IPS DF 6.9 (cell line): ENCODE measurements around the gene MAPKAP1.
A peak's percentile ranks its signal among the peaks of the same experiment; 100 is the strongest.
"Not testable (repeated sequence)": the region's sequence is repeated elsewhere in the genome, so short reads cannot be mapped to it uniquely, and the experiment has no call there.

Experiments used
- DNase-seq: peaks from one replicate; pipeline ENCODE4 v3.0.0-alpha.2; 2013; ENCODE audit warnings: low read depth, low spot score
- H3K27ac ChIP-seq: one replicate; pipeline ENCODE4 v1.5.1; 2013; ENCODE audit warnings: low read length, control low read depth
- H3K27me3 ChIP-seq: 2 replicates; pipeline ENCODE4 v1.6.1; 2013; ENCODE audit warnings: mild to moderate bottlenecking, low read length; ENCODE audit not compliant: control insufficient read depth, insufficient read depth
- H3K36me3 ChIP-seq: 2 replicates; pipeline ENCODE4 v1.6.1; 2013; ENCODE audit warnings: low read length; ENCODE audit not compliant: control insufficient read depth, insufficient read depth
- H3K4me1 ChIP-seq: 2 replicates; pipeline ENCODE4 v1.6.1; 2013; ENCODE audit warnings: low read length; ENCODE audit not compliant: control insufficient read depth, insufficient read depth
- H3K4me3 ChIP-seq: 2 replicates; pipeline ENCODE4 v1.5.1; 2013; ENCODE audit warnings: mild to moderate bottlenecking, low read length
- H3K9me3 ChIP-seq: 2 replicates; pipeline ENCODE4 v1.6.1; 2013; ENCODE audit warnings: low read length, inconsistent platforms; ENCODE audit not compliant: control insufficient read depth, insufficient read depth
- WGBS: extraction: QIAGEN DNeasy Blood & Tissue Kit; methylation state at CpG from one replicate; pipeline ENCODE4 v1.1.7; 2013; ENCODE audit warnings: mixed read lengths, missing lambda C conversion rate; ENCODE audit not compliant: insufficient read length, insufficient coverage; 5-methylcytosine and 5-hydroxymethylcytosine counted together

MAPKAP1 gene

DNA sequence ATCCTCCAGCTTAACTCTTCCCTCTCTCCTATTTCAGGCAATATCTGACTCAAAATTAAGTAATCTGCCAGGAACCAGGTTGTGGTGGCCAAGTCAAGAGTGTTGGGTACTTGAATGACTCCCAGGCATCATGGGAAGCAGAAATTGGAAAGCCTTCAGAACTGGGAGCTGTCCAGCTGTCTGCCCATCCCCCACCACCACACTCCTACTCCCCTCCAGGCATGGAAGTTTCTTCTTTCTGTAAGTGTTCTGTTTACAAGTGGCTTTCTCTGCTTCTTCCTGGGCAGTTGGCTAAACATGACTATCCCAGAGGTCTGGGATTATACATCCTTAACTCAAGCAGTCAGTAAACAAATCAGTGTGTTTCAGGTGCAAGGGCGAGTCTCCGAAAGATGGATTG, 25.6 kb upstream of the MAPKAP1 start:
- no CpG with 5 or more reads among the region's 2 CpGs for WGBS
- H3K27ac ChIP-seq = no peak overlapping the region
- no peaks in the 10 kb centered on the region for H3K27me3 ChIP-seq
- no peaks in the 10 kb centered on the region for H3K36me3 ChIP-seq
- no peak overlapping the region for H3K4me3 ChIP-seq
- no peak for DNase-seq
- peaks cover 2% of the 10 kb centered on the region; the same call in 1 of the 2 replicates for H3K4me1 ChIP-seq
- H3K9me3 ChIP-seq = no peaks in the 10 kb centered on the region

DNA sequence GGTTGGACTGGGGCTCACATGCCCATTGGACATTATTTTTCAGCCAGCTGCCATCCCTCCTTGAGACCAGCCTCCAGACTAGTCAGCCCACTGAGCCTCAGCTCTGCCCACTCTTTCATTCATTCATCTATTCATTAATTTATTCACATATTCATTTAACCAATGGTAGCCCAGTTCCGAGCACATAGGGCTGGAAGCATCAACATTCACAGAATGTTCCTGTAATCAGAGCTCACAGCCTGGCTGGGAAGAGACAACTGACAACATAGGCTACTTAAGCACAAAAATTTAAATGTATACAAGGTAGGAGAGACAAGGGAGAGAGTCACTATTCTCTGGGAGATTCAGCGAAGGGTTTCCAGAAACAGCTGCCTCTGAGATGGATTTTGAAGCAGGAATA, 23.2 kb upstream of the MAPKAP1 start:
- DNase-seq = no peak
- no peaks in the 10 kb centered on the region for H3K36me3 ChIP-seq
- H3K4me1 ChIP-seq = peaks cover 2% of the 10 kb centered on the region; the same call in 1 of the 2 replicates
- H3K27me3 ChIP-seq = no peaks in the 10 kb centered on the region
- WGBS = no CpG with 5 or more reads among the region's 2 CpGs
- H3K27ac ChIP-seq = no peak overlapping the region
- no peak overlapping the region for H3K4me3 ChIP-seq
- no peaks in the 10 kb centered on the region for H3K9me3 ChIP-seq

DNA sequence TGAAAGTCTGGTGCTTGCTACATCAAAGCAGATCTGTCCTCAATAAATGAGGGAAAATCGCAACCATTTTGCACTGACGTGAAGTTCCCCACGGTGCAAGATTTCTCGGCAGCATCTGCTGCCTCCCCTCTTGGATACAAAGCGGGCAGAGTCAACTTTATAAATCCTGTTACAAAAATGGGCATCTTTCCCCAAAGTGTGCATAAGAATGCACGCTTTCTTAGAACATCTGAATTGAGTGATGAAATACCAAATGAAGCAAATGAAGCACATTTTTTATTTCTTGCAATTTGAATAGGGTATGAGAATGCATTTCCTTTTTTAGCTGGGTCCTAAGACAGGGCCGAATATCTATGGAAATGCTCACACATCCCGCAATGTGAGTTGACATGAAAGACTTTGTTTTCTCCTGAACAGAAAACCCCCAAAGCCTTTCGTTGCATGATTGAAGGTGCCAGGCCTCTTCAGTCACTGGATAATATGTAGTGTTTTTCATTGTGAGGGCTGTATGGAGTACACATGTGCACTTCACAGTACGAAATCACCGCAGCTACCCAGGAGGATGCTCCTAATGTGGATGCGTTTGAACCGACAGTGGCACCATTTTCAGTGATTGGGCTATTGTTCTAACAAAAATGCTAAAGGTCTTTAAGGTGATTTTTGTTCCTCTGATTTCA, 19.6 kb upstream of the MAPKAP1 start:
- Histone ChIP-seq H3K4me1 (no peaks in the 10 kb centered on the region), H3K9me3 (no peaks in the 10 kb centered on the region), H3K27me3 (no peaks in the 10 kb centered on the region), H3K36me3 (no peaks in the 10 kb centered on the region), H3K4me3 (no peak overlapping the region), H3K27ac (no peak overlapping the region)
- no CpG with 5 or more reads among the region's 13 CpGs for WGBS
- DNase-seq = no peak

DNA sequence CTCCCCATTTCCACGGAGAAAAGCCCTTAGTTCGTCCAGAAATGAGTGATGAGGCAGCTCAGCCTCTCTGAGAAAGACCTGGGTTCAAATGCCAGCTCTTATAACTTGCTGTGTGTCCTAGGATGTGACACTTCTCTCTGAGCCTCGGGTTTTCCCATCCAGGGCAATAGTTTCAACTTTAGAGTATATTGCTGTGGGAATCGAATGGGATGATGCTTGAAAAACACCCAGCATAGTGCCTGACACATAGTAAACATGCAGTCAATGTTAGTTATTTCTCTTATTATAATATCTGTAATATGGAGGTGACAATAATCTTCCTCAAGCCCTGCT, 430 bp upstream of the MAPKAP1 start:
- peaks cover 1% of the 10 kb centered on the region; the same call in 1 of the 2 replicates for H3K4me1 ChIP-seq
- no peaks in the 10 kb centered on the region for H3K9me3 ChIP-seq
- H3K27ac ChIP-seq = no peak overlapping the region
- H3K36me3 ChIP-seq = no peaks in the 10 kb centered on the region
- DNase-seq = no peak
- no CpG with 5 or more reads among the region's 4 CpGs for WGBS
- no peaks in the 10 kb centered on the region for H3K27me3 ChIP-seq
- no peak overlapping the region for H3K4me3 ChIP-seq

DNA sequence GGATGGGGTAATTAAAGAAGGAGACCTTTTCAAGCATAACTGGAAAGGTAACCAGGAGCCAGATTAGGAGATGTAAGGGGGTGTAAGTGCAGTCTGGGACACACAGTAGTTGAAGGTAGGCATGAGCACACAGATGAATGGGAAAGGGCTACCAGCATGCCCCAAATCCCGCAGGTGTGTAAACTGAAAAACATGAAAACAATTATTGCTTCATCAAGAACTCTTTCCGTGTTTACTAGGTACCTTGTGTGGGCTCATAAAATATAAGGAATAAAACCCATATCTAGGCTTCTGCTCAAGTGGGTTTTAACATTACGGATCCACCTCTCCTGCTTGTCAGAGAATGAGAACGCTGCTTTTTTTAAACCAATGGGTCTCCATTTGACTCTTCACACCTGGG, 1.1 kb downstream of the MAPKAP1 start:
- DNase-seq = no peak
- Histone ChIP-seq H3K4me1 (peaks cover 3% of the 10 kb centered on the region; the same call in 1 of the 2 replicates), H3K27me3 (no peaks in the 10 kb centered on the region), H3K4me3 (peak overlapping the region; percentile 91; the same call in 1 of the 2 replicates), H3K36me3 (no peaks in the 10 kb centered on the region), H3K9me3 (no peaks in the 10 kb centered on the region), H3K27ac (no peak overlapping the region)
- WGBS = no CpG with 5 or more reads among the region's 4 CpGs

DNA sequence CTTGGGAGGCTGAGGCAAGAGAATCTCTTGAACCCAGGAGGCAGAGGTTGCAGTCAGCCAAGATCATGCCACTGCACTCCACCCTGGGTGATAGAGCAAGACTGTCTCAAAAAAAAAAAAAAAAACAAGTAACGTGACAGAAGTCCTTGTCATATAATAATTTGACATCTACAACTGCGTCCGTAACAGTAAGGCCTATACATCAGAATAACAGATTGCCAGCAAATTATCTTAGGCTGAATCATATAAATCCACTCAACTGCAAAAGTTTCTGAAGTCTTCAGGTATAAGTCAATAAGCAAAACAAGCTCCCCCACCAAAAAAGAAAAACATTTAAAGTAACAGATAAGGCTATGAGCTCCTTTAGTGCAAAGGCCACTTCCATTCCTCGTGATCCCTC, 3.3 kb downstream of the MAPKAP1 start:
- WGBS = no CpG with 5 or more reads among the region's 4 CpGs

DNA sequence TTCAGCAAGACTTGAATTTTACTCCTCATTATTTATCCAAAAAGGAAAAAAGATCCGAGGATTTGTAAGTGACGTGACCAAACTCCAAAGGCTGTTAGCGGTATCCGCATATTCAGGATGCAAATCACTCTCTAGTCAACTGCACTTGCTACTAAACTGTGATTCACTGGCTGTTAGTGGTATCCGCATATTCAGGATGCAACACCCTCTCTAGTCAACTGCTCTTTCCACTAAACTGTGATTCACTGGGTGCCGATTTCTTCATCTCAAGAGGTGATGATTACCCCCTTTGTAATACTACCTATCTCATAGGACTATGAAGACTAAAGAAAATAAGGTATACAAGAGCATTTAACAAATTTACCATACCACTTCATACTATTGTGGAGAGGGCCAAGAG, 5.7 kb downstream of the MAPKAP1 start:
- H3K4me3 ChIP-seq = no peak overlapping the region

More for the DNA sequence above, 3.3 kb downstream of the MAPKAP1 start:
- DNase-seq = no peak
- H3K9me3 ChIP-seq = no peaks in the 10 kb centered on the region
- no peaks in the 10 kb centered on the region for H3K27me3 ChIP-seq
- H3K27ac ChIP-seq = no peak overlapping the region
- H3K4me3 ChIP-seq = no peak overlapping the region
- H3K36me3 ChIP-seq = no peaks in the 10 kb centered on the region
- peaks cover 3% of the 10 kb centered on the region; the same call in 1 of the 2 replicates for H3K4me1 ChIP-seq

DNA sequence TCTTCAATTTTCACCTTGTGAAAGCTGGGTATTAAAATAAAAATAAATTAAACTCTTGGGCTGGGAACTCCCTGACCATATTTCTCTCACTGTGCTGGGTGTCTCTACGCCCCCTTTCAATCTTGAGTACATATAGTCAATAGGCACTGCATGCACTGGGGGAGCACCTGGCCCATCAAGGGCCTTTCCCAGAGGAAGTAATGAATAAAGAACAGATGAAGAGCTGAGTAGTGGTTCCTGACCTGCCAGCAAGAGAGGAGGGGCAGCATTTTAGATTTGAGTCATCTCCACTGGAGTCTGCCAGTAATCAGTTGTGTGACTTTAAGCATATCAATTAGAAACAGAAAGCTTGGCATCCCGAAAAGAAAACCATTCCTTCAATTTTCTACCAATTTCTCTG, 6.2 kb downstream of the MAPKAP1 start:
- no peaks in the 10 kb centered on the region for H3K9me3 ChIP-seq
- 0 out of 2 replicates have a peak, but pooled peaks cover 1% of the 10 kb centered on the region for H3K4me1 ChIP-seq
- H3K36me3 ChIP-seq = no peaks in the 10 kb centered on the region
- H3K27me3 ChIP-seq = no peaks in the 10 kb centered on the region
- H3K4me3 ChIP-seq = no peak overlapping the region
- WGBS = no CpG with 5 or more reads among the region's 2 CpGs
- H3K27ac ChIP-seq = no peak overlapping the region
- no peak for DNase-seq

More for the DNA sequence above, 5.7 kb downstream of the MAPKAP1 start:
- WGBS = no CpG with 5 or more reads among the region's 6 CpGs
- H3K27me3 ChIP-seq = no peaks in the 10 kb centered on the region
- 0 out of 2 replicates have a peak, but pooled peaks cover 1% of the 10 kb centered on the region for H3K4me1 ChIP-seq
- no peak for DNase-seq
- no peaks in the 10 kb centered on the region for H3K9me3 ChIP-seq
- no peaks in the 10 kb centered on the region for H3K36me3 ChIP-seq
- H3K27ac ChIP-seq = no peak overlapping the region

DNA sequence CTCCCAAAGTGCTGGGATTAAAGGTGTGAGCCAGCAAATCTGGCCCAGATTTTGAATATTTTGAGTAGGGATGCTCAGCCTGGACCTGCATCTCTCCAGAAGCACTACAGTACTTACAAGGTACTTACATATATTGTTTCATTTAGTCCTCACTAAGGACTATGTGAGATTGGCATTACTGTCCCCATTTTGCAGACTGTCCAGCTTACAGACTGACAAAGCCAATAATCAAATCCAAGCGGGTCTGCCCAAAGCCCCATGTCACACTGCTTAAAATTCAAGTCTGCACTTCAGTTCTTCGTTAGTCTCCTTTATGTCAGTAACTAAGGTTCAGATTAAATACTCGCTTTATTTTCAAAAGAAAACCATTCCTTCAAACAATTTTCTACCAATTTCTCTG, 7.1 kb downstream of the MAPKAP1 start:
- H3K27me3 ChIP-seq = no peaks in the 10 kb centered on the region
- 100% methylated on average over 1 of the region's 3 CpGs for WGBS
- H3K36me3 ChIP-seq = no peaks in the 10 kb centered on the region
- no peaks in the 10 kb centered on the region for H3K9me3 ChIP-seq
- no peak for DNase-seq
- H3K4me1 ChIP-seq = peaks cover 4% of the 10 kb centered on the region; the same call in 1 of the 2 replicates
- no peak overlapping the region for H3K27ac ChIP-seq
- no peak overlapping the region for H3K4me3 ChIP-seq

DNA sequence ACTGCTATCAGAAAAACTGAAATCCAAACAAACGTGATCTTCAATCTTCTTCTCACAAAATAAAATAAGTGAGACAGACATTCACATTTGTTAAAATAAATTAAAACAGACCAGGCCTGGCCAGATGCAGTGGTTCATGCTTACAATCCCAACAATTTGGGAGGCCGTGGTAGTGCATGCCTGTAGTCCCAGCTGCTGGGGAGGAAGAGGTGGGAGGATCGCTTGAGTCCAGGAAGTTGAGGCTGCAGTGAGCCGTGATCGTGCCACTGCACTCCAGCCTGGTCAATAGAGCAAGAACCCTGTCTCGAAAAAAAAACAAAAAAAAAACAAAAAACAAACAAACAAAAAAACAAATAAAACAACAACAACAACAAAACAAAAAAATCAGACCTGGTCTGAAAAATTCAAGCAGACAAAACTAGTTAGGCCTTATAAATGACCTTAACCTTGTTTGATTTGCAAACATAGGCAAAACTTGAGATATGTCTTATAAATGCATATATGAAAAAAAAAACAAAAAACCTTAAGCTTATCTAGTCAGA, 10.8 kb downstream of the MAPKAP1 start:
- DNase-seq = no peak
- Histone ChIP-seq H3K9me3 (no peaks in the 10 kb centered on the region), H3K27me3 (no peaks in the 10 kb centered on the region), H3K4me3 (no peak overlapping the region), H3K27ac (no peak overlapping the region), H3K36me3 (no peaks in the 10 kb centered on the region), H3K4me1 (peaks cover 3% of the 10 kb centered on the region; the same call in 1 of the 2 replicates)
- whole genome bisulfite sequencing = 100% methylated on average over 2 of the region's 6 CpGs

DNA sequence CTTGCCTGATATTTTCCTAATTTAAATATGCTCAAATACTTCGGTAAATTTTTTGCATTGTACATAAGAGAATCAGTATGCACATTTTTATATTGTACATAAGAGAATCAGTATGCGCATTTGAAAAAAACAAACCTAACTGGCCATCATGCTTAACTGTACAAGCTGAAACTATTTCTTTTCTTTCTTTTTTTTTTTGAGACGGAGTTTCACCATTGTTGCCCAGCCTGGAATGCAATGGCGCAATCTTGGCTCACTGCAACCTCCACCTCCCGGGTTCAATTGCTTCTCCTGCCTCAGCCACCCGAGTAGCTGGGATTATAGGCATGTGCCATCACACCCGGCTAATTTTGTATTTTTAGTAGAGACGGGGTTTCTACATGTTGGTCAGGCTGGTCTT, 11.5 kb downstream of the MAPKAP1 start:
- H3K4me3 ChIP-seq, H3K27ac ChIP-seq, H3K36me3 ChIP-seq, H3K4me1 ChIP-seq, DNase-seq, H3K27me3 ChIP-seq, H3K9me3 ChIP-seq: not testable (repeated sequence)
- no CpG with 5 or more reads among the region's 8 CpGs for WGBS
